ENCODE data around the gene VGF.

The VGF gene

GRCh38 chr7:101180130-101180755 lies 14.9 kb upstream of the VGF start, which contains the start of gene NAT16:
Gene NAT16, minus strand, starts transcription at chr7:101180293. Its CDS starts 5,486 bp downstream, at chr7:101174807.
- Histone ChIP-seq H3K9ac (ENCODE audit: low read length) (peak within 1 kb of the TSS; percentile 29), H3K79me1 (ENCODE audit: low read length) (no peaks in the 10 kb centered on the region), H3K4me2 (ENCODE audit: low read length) (peak within 1 kb of the TSS; percentile 27), H3K27me3 (ENCODE audit: insufficient read depth, low read length, poor library complexity) (peaks cover 33% of the 10 kb centered on the region), H3K27ac (ENCODE audit: low read depth, low read length) (no peak within 1 kb of the TSS), H3K4me3 (ENCODE audit: low read length) (no peak within 1 kb of the TSS), H2BK15ac (replicated peaks; ENCODE audit: low read depth) (no peak within 1 kb of the TSS), H2BK5ac (ENCODE audit: low read length) (no peak within 1 kb of the TSS), H2AK5ac (ENCODE audit: low read length) (no peak within 1 kb of the TSS), H4K8ac (ENCODE audit: low read depth, low read length) (no peak within 1 kb of the TSS), H3K4ac (ENCODE audit: low read depth, low read length) (no peak within 1 kb of the TSS), H3K23ac (ENCODE audit: low read length) (no peak within 1 kb of the TSS), H2BK120ac (ENCODE audit: low read depth, low read length) (no peak within 1 kb of the TSS), H3K79me2 (ENCODE audit: control insufficient read depth, insufficient read depth, low read length) (no peaks in the 10 kb centered on the region), H3K56ac (ENCODE audit: low read length) (peak within 1 kb of the TSS; percentile 60), H4K5ac (ENCODE audit: low read length) (no peak within 1 kb of the TSS), H3K4me1 (ENCODE audit: control insufficient read depth, low read depth, low read length) (peaks cover 2% of the 10 kb centered on the region), H3K18ac (ENCODE audit: low read length) (no peak within 1 kb of the TSS), H3K36me3 (ENCODE audit: control insufficient read depth, insufficient read depth, low read length) (no peaks in the 10 kb centered on the region)
- no CpG with 5 or more reads among the region's 56 CpGs for WGBS (ENCODE audit: extremely low coverage, insufficient coverage, low lambda C conversion rate)
- DNase-seq, result no peak

GRCh38 chr7:101179713-101180112 lies 14.3 kb upstream of the VGF start:
- peaks cover 34% of the 10 kb centered on the region for H3K27me3 ChIP-seq (ENCODE audit: insufficient read depth, low read length, poor library complexity)
- H3K18ac ChIP-seq (ENCODE audit: low read length), result no peak overlapping the region
- H3K56ac ChIP-seq (ENCODE audit: low read length), result peak overlapping the region; percentile 60
- no peaks in the 10 kb centered on the region for H3K79me2 ChIP-seq (ENCODE audit: control insufficient read depth, insufficient read depth, low read length)
- no peak overlapping the region for H2BK5ac ChIP-seq (ENCODE audit: low read length)
- H3K4me3 ChIP-seq (ENCODE audit: low read length), result no peak overlapping the region
- H4K5ac ChIP-seq (ENCODE audit: low read length), result no peak overlapping the region
- H4K8ac ChIP-seq (ENCODE audit: low read depth, low read length), result no peak overlapping the region
- no peak for DNase-seq
- H3K23ac ChIP-seq (ENCODE audit: low read length), result no peak overlapping the region
- no peak overlapping the region for H2BK120ac ChIP-seq (ENCODE audit: low read depth, low read length)
- H3K36me3 ChIP-seq (ENCODE audit: control insufficient read depth, insufficient read depth, low read length), result no peaks in the 10 kb centered on the region
- WGBS (ENCODE audit: extremely low coverage, insufficient coverage, low lambda C conversion rate), result no CpG with 5 or more reads among the region's 27 CpGs
- H3K4me2 ChIP-seq (ENCODE audit: low read length), result no peak overlapping the region
- peaks cover 2% of the 10 kb centered on the region for H3K4me1 ChIP-seq (ENCODE audit: control insufficient read depth, low read depth, low read length)
- H3K4ac ChIP-seq (ENCODE audit: low read depth, low read length), result no peak overlapping the region
- no peak overlapping the region for H2AK5ac ChIP-seq (ENCODE audit: low read length)
- no peak overlapping the region for H3K9ac ChIP-seq (ENCODE audit: low read length)
- H3K79me1 ChIP-seq (ENCODE audit: low read length), result no peaks in the 10 kb centered on the region
- H3K27ac ChIP-seq (ENCODE audit: low read depth, low read length), result no peak overlapping the region
- no peak overlapping the region for H2BK15ac ChIP-seq (replicated peaks; ENCODE audit: low read depth)

DNA sequence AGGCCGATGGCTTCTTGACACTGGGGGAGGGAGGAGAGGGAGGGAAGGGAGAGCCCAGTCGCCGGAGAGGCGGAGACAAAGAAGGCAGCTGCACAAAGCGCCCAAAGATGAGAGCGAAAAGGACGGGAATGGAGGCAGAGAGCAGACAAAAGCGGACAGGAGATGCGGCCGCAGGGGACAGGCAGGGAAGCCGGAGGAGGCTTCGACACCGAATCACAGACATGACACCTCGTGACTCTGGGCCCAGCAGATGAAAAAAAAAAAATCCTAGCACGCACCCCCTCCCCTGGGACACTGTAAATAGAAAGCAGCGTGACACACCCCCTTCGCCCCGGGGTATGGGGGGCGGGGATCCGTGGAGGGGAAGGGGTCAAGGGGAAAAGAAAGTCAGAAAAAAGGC lies 13.7 kb upstream of the VGF start:
- H3K4ac ChIP-seq (ENCODE audit: low read depth, low read length), result no peak overlapping the region
- peaks cover 2% of the 10 kb centered on the region for H3K4me1 ChIP-seq (ENCODE audit: control insufficient read depth, low read depth, low read length)
- H3K9ac ChIP-seq (ENCODE audit: low read length), result peak overlapping the region; percentile 22
- H4K5ac ChIP-seq (ENCODE audit: low read length), result no peak overlapping the region
- no peak overlapping the region for H3K27ac ChIP-seq (ENCODE audit: low read depth, low read length)
- no peak overlapping the region for H3K23ac ChIP-seq (ENCODE audit: low read length)
- no CpG with 5 or more reads among the region's 20 CpGs for WGBS (ENCODE audit: extremely low coverage, insufficient coverage, low lambda C conversion rate)
- H2BK120ac ChIP-seq (ENCODE audit: low read depth, low read length), result no peak overlapping the region
- H2BK15ac ChIP-seq (replicated peaks; ENCODE audit: low read depth), result no peak overlapping the region
- no peak overlapping the region for H2BK5ac ChIP-seq (ENCODE audit: low read length)
- H3K18ac ChIP-seq (ENCODE audit: low read length), result no peak overlapping the region
- peak; percentile 37 for DNase-seq
- H3K79me1 ChIP-seq (ENCODE audit: low read length), result no peaks in the 10 kb centered on the region
- no peak overlapping the region for H3K4me3 ChIP-seq (ENCODE audit: low read length)
- H3K56ac ChIP-seq (ENCODE audit: low read length), result no peak overlapping the region
- H2AK5ac ChIP-seq (ENCODE audit: low read length), result no peak overlapping the region
- H3K79me2 ChIP-seq (ENCODE audit: control insufficient read depth, insufficient read depth, low read length), result no peaks in the 10 kb centered on the region
- peaks cover 34% of the 10 kb centered on the region for H3K27me3 ChIP-seq (ENCODE audit: insufficient read depth, low read length, poor library complexity)
- no peaks in the 10 kb centered on the region for H3K36me3 ChIP-seq (ENCODE audit: control insufficient read depth, insufficient read depth, low read length)
- no peak overlapping the region for H3K4me2 ChIP-seq (ENCODE audit: low read length)
- no peak overlapping the region for H4K8ac ChIP-seq (ENCODE audit: low read depth, low read length)

DNA sequence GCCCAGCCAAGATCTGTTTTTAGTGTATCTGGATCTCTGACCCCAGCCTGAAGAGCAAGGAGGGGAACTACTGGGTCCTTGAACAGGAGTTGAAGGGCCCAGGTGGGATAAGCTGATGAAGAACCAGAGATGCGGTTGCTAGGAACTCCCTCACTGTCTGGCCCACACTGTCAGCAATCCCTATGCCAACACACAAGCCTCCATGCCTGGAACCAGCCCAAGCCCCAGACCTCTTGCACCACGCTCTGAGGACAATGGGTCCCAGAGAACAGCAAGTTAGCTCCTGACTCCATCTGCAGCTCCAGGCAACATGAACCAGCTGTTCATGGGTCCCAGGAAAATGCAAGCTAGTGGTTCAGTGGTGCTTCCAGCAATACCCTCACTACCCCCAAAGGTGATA lies 12.3 kb upstream of the VGF start:
- Histone ChIP-seq H3K36me3 (ENCODE audit: control insufficient read depth, insufficient read depth, low read length) (no peaks in the 10 kb centered on the region), H3K4me1 (ENCODE audit: control insufficient read depth, low read depth, low read length) (peaks cover under 1% of the 10 kb centered on the region), H3K79me2 (ENCODE audit: control insufficient read depth, insufficient read depth, low read length) (no peaks in the 10 kb centered on the region), H3K9ac (ENCODE audit: low read length) (no peak overlapping the region), H3K79me1 (ENCODE audit: low read length) (no peaks in the 10 kb centered on the region), H3K56ac (ENCODE audit: low read length) (no peak overlapping the region), H4K8ac (ENCODE audit: low read depth, low read length) (no peak overlapping the region), H2BK5ac (ENCODE audit: low read length) (no peak overlapping the region), H3K27ac (ENCODE audit: low read depth, low read length) (no peak overlapping the region), H4K5ac (ENCODE audit: low read length) (no peak overlapping the region), H2BK15ac (replicated peaks; ENCODE audit: low read depth) (no peak overlapping the region), H3K4me3 (ENCODE audit: low read length) (no peak overlapping the region), H3K18ac (ENCODE audit: low read length) (no peak overlapping the region), H2AK5ac (ENCODE audit: low read length) (no peak overlapping the region), H2BK120ac (ENCODE audit: low read depth, low read length) (no peak overlapping the region), H3K23ac (ENCODE audit: low read length) (no peak overlapping the region), H3K4ac (ENCODE audit: low read depth, low read length) (no peak overlapping the region), H3K27me3 (ENCODE audit: insufficient read depth, low read length, poor library complexity) (peaks cover 43% of the 10 kb centered on the region), H3K4me2 (ENCODE audit: low read length) (no peak overlapping the region)
- no peak for DNase-seq
- WGBS (ENCODE audit: extremely low coverage, insufficient coverage, low lambda C conversion rate), result no CpG with 5 or more reads among the region's 2 CpGs

DNA sequence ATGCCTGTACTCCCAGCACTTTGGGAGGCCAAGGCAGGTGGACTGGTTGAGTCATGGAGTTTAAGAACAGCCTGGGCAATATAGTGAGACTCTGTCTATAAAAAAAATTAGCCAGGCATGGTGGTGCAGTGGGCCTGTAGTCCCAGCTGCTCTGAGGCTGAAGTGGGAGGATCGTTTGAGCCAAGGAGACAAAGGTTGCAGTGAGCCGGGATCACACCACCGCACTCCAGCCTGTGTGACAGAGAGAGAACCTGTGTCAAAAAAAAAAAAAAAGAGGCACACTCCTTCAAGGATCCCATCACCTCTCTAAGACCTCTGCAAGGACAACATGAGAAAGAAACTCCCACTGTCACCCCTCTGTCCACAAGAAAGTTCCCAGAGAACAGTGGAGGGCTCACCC lies 10.3 kb upstream of the VGF start:
- Histone ChIP-seq H3K4me3 (ENCODE audit: low read length) (no peak overlapping the region), H3K27me3 (ENCODE audit: insufficient read depth, low read length, poor library complexity) (peaks cover 60% of the 10 kb centered on the region), H2BK5ac (ENCODE audit: low read length) (no peak overlapping the region), H3K9ac (ENCODE audit: low read length) (no peak overlapping the region), H3K4ac (ENCODE audit: low read depth, low read length) (no peak overlapping the region), H3K4me1 (ENCODE audit: control insufficient read depth, low read depth, low read length) (no peaks in the 10 kb centered on the region), H3K4me2 (ENCODE audit: low read length) (no peak overlapping the region), H2BK120ac (ENCODE audit: low read depth, low read length) (no peak overlapping the region), H2BK15ac (replicated peaks; ENCODE audit: low read depth) (no peak overlapping the region), H4K8ac (ENCODE audit: low read depth, low read length) (no peak overlapping the region), H3K27ac (ENCODE audit: low read depth, low read length) (no peak overlapping the region), H3K79me1 (ENCODE audit: low read length) (no peaks in the 10 kb centered on the region), H3K79me2 (ENCODE audit: control insufficient read depth, insufficient read depth, low read length) (no peaks in the 10 kb centered on the region), H2AK5ac (ENCODE audit: low read length) (no peak overlapping the region), H4K5ac (ENCODE audit: low read length) (no peak overlapping the region), H3K23ac (ENCODE audit: low read length) (no peak overlapping the region), H3K56ac (ENCODE audit: low read length) (no peak overlapping the region), H3K36me3 (ENCODE audit: control insufficient read depth, insufficient read depth, low read length) (no peaks in the 10 kb centered on the region), H3K18ac (ENCODE audit: low read length) (no peak overlapping the region)
- no CpG with 5 or more reads among the region's 3 CpGs for WGBS (ENCODE audit: extremely low coverage, insufficient coverage, low lambda C conversion rate)
- DNase-seq, result no peak

DNA sequence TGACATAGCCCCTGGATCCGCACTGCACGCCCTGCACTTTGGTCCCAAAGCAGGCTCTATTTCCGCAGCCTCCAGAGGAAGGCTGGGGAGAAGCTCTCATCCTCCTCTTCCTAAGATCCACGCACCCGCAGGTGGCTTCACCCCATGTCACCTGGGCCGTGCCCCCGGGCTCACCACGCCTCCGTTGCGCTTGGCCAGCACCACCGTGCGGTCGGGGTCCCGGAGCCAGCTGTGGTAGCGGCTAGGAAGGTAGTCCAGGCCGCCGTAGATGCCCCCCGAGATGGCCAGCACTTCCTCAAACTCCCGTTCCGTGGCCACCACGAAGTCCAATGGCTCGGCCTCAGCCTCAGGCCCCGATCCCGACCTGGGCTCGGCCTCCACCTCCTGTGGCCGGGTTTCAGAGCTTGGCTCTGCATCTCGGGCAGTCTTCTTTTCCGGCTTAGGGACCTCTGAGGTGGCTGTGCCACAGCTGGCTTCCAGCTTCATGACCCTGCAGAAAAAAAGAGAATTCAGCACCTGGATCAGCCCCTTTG lies 9.0 kb upstream of the VGF start:
- Histone ChIP-seq H2BK15ac (replicated peaks; ENCODE audit: low read depth) (no peak overlapping the region), H4K8ac (ENCODE audit: low read depth, low read length) (no peak overlapping the region), H3K18ac (ENCODE audit: low read length) (no peak overlapping the region), H3K4me1 (ENCODE audit: control insufficient read depth, low read depth, low read length) (no peaks in the 10 kb centered on the region), H3K9ac (ENCODE audit: low read length) (peak overlapping the region; percentile 44), H3K4me3 (ENCODE audit: low read length) (peak overlapping the region; percentile 45), H4K5ac (ENCODE audit: low read length) (no peak overlapping the region), H2BK120ac (ENCODE audit: low read depth, low read length) (no peak overlapping the region), H3K36me3 (ENCODE audit: control insufficient read depth, insufficient read depth, low read length) (no peaks in the 10 kb centered on the region), H3K23ac (ENCODE audit: low read length) (no peak overlapping the region), H3K4me2 (ENCODE audit: low read length) (peak overlapping the region; percentile 94), H3K27ac (ENCODE audit: low read depth, low read length) (no peak overlapping the region), H2AK5ac (ENCODE audit: low read length) (no peak overlapping the region), H3K56ac (ENCODE audit: low read length) (peak overlapping the region; percentile 60), H3K4ac (ENCODE audit: low read depth, low read length) (no peak overlapping the region), H3K79me1 (ENCODE audit: low read length) (no peaks in the 10 kb centered on the region), H3K79me2 (ENCODE audit: control insufficient read depth, insufficient read depth, low read length) (no peaks in the 10 kb centered on the region), H3K27me3 (ENCODE audit: insufficient read depth, low read length, poor library complexity) (peaks cover 56% of the 10 kb centered on the region), H2BK5ac (ENCODE audit: low read length) (no peak overlapping the region)
- peak; percentile 45 for DNase-seq
- WGBS (ENCODE audit: extremely low coverage, insufficient coverage, low lambda C conversion rate), result no CpG with 5 or more reads among the region's 28 CpGs

All from mesendoderm (in vitro differentiated cells).